Panc1 (cell line): ENCODE measurements around the gene LRRC37B. TPM values are rescaled to one million over a fixed set of nuclear protein-coding genes. Genes with fewer than 3 reads are reported as not detected.

Experiments
- ATAC-seq: fragments of 200-7000 bp; cut with Tn5 transposase; 2 replicates; pipeline ENCODE4 v1.9.1; 2020; ENCODE audit warnings: mild to moderate bottlenecking, moderate library complexity
- BruUV-seq: library from RNA; stranded (reverse); fragments of 400-500 nt; replicated peaks from 2 replicates; lab custom pipeline; 2021; lab: Mats Ljungman, UMichigan
- CTCF ChIA-PET: fragments of 300-600 bp; sonication (Branson Sonifier 250); formaldehyde crosslinking; loops from one replicate; lab custom pipeline; 2022; ENCODE audit warnings: antibody characterized with exemption; lab: Charles Lee
- POLR2A ChIA-PET: fragments of 300-600 bp; sonication (Branson Sonifier 250); formaldehyde crosslinking; loops from one replicate; lab custom pipeline; 2022; ENCODE audit warnings: antibody characterized with exemption; lab: Charles Lee
- DNase-seq: peaks from one replicate; pipeline ENCODE4 v3.0.0-alpha.2; 2010; ENCODE audit warnings: low read depth, low spot score
- H3K27ac ChIP-seq: 2 replicates; pipeline ENCODE4 v1.5.1; 2011; ENCODE audit warnings: mild to moderate bottlenecking, low read length, inconsistent platforms
- H3K27me3 ChIP-seq: fragments of 200-500 bp; sonication (Bioruptor generic); 2 replicates; pipeline ENCODE4 v1.6.0; 2014; ENCODE audit warnings: low read length, inconsistent platforms; ENCODE audit not compliant: control insufficient read depth, insufficient read depth
- H3K36me3 ChIP-seq: fragments of 200-500 bp; sonication (Bioruptor generic); 2 replicates; pipeline ENCODE4 v1.5.1; 2014; ENCODE audit warnings: inconsistent platforms, mild to moderate bottlenecking, low read length, moderate library complexity; ENCODE audit not compliant: control insufficient read depth, insufficient read depth
- H3K4me1 ChIP-seq: 2 replicates; pipeline ENCODE4 v1.5.1; 2011; ENCODE audit warnings: inconsistent platforms, mild to moderate bottlenecking, low read length, moderate library complexity; ENCODE audit not compliant: control insufficient read depth, insufficient read depth
- H3K4me3 ChIP-seq, 2 experiments: 2 replicates each; pipeline ENCODE4 v1.5.1; 2011 to 2012; ENCODE audit warnings: low read depth in 2 of 2, low read length in 2 of 2, mild to moderate bottlenecking in 2 of 2, inconsistent platforms in 1 of 2, moderate library complexity in 1 of 2
- H3K9me3 ChIP-seq: fragments of 200-500 bp; sonication (Bioruptor generic); 2 replicates; pipeline ENCODE4 v1.5.1; 2014; ENCODE audit warnings: low read depth, mild to moderate bottlenecking, inconsistent platforms, low read length, moderate library complexity; ENCODE audit not compliant: control insufficient read depth, insufficient read depth
- CTCF ChIP-seq: fragments of 450-650 bp; IDR thresholded peaks from 2 replicates; pipeline ENCODE4 v1.5.1; 2017; ENCODE audit warnings: mild to moderate bottlenecking
- POLR2AphosphoS5 ChIP-seq: IDR thresholded peaks from 2 replicates; pipeline ENCODE4 v1.6.1; 2012; ENCODE audit warnings: mild to moderate bottlenecking, low read depth, low read length, moderate library complexity
- REST ChIP-seq, 2 experiments: IDR thresholded peaks; 2 replicates each; pipeline ENCODE4 v1.6.1; 2011 to 2012; ENCODE audit warnings: low read depth in 2 of 2, control low read depth in 1 of 2, low read length in 1 of 2, mild to moderate bottlenecking in 1 of 2, moderate library complexity in 1 of 2; ENCODE audit not compliant: insufficient read depth in 1 of 2
- SIN3A ChIP-seq: IDR thresholded peaks from 2 replicates; pipeline ENCODE4 v1.6.1; 2012; ENCODE audit warnings: low read depth, mild to moderate bottlenecking, low read length, moderate library complexity, borderline replicate concordance; ENCODE audit not compliant: insufficient read depth
- TCF7L2 ChIP-seq: IDR thresholded peaks from 2 replicates; pipeline ENCODE4 v1.6.1; 2011; ENCODE audit warnings: mild to moderate bottlenecking, low read depth, low read length, inconsistent platforms
- in situ Hi-C: cut with HindIII; loops from 2 replicates; pipeline ENCODE4 v1.10.0; 2016; ENCODE audit warnings: low sequenced_read_pairs, low pct_unique_long_range_greater_than_20kb
- intact Hi-C: fragments of 100-400 bp; cut with micrococcal nuclease; formaldehyde crosslinking; loops from one replicate; pipeline ENCODE4 v1.10.0; 2022; ENCODE audit not compliant: unreplicated experiment
- total RNA-seq: library from RNA; stranded (reverse); gene quantifications from one replicate; pipeline ENCODE4 v1.2.1, GENCODE V29; 2021; ENCODE audit not compliant: unreplicated experiment

LRRC37B gene
- total RNA-seq, 1 experiment from 2014 or later, result 24.9 TPM

DNA sequence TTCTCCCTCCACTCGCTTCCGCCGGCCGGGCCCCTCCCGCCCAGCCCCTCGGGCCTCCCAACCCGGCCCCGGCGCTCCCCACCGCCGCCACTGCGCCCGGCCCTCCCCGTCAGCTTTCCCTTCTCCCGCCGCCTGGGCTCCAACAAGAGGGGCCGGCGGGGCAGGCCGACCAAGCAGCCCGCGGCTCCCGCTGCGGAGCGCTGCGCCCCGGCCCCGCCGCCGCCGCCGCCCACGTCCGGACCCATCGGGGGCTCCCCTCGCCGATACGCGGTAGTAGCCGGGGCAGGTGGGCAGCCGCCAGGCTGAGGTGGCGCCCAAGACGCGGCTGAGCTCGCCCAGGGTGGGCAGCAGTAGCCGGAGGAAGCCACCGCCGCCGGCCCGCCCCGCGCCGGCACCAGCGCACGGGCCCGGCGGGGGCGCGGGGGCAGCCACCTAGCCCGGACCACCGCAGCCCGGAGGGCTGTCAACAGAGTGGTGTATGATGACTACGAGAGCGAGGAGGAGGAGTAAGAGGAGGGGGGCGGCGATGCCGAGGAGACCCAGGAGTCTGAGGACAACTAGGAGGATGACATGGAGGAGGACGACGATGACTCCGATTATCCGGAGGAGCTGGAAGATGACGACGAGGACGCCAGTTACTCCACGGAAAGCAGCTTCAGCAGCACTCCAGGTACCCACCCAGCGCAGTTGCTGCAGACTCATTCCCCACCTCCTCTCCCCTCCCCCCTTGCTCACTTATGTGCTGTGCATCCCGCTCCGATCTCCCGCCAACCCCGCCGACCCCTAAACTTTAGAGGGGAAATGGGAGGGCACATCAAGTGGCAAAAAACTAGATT lies 498 bp downstream of the LRRC37B start:
- DNase-seq (no peak), ATAC-seq (peak; percentile 80)
- intact Hi-C loops, result loop anchor here (5.0 kb wide), 1 partner anchor 130 kb away; no protein-coding TSS in a partner anchor
- Histone ChIP-seq H3K27ac (peak overlapping the region; percentile 76), H3K4me1 (peaks cover 5% of the 10 kb centered on the region), H3K27me3 (no peaks in the 10 kb centered on the region), H3K9me3 (no peaks in the 10 kb centered on the region), H3K36me3 (no peaks in the 10 kb centered on the region), H3K4me3 (peak overlapping the region; percentile 80 to 90)
- in situ Hi-C loops, result no loop called here
- POLR2A ChIA-PET, result interaction anchor here (0.7 kb wide), 1 partner anchor 216 kb away, joined by 3 read pairs; no protein-coding TSS in a partner anchor
- no TSS peak for BruUV-seq
- TF ChIP-seq CTCF, result peak; percentile 33
- TF ChIP-seq TCF7L2, result no peak
- CTCF ChIA-PET, result interaction anchor here (1.4 to 1.8 kb wide), 3 partner anchors 118 to 131 kb away, joined by 3 to 16 read pairs (median 6); no protein-coding TSS in a partner anchor

- Histone ChIP-seq H3K4me3 (peak overlapping the region; percentile 80 to 90), H3K27ac (peak overlapping the region; percentile 76; the same call in 1 of the 2 replicates), H3K27me3 (no peaks in the 10 kb centered on the region), H3K36me3 (no peaks in the 10 kb centered on the region), H3K4me1 (peaks cover 5% of the 10 kb centered on the region), H3K9me3 (no peaks in the 10 kb centered on the region)
- intact Hi-C loops (loop anchor here (5.0 kb wide), 1 partner anchor 128 kb away; no protein-coding TSS in a partner anchor), in situ Hi-C loops (no loop called here)
- no peak for DNase-seq
- TF ChIP-seq REST (IDR thresholded peaks at IDR 0.05; ENCODE audit: insufficient read depth in 1 of 2, low read depth in 2 of 2, low read length in 1 of 2) (no peak), TCF7L2 (no peak), POLR2AphosphoS5 (no peak), CTCF (no peak), SIN3A (no peak)
- POLR2A ChIA-PET, result no interaction called here
- ATAC-seq, result no peak
- CTCF ChIA-PET, result interaction anchor here (0.7 kb wide), 1 partner anchor 201 kb away, joined by 3 read pairs; no protein-coding TSS in a partner anchor
- BruUV-seq, result no TSS peak
Observed at GRCh38 chr17:32009262-32009542, 2.0 kb downstream of the LRRC37B start.
